SK-N-SH (cell line): ENCODE measurements around the gene FOCAD. TPM values are rescaled to one million over a fixed set of nuclear protein-coding genes. Genes with fewer than 3 reads are reported as not detected.

Experiments used
- CTCF ChIA-PET: fragments of 300-600, 350-600 bp; formaldehyde crosslinking; extraction: SDS; loops from one replicate; lab custom pipeline; 2021; lab: Yijun Ruan, JAX
- POLR2A ChIA-PET: fragments of 350-600 bp; sonication (Branson Sonifier 250); formaldehyde crosslinking; extraction: SDS; loops from one replicate; lab custom pipeline; 2020; ENCODE audit warnings: antibody characterized with exemption, inconsistent platforms; lab: Yijun Ruan, JAX
- DNase-seq: peaks from one replicate; pipeline ENCODE4 v3.0.0; 2012
- H2AFZ ChIP-seq: fragments of 200-600 bp; sonication (generic); 2 replicates; pipeline ENCODE4 v1.8.1; 2016; ENCODE audit warnings: antibody characterized with exemption, mild to moderate bottlenecking, low read depth
- H3F3A ChIP-seq: fragments of 200-600 bp; sonication (generic); replicated peaks from 2 replicates; pipeline ENCODE3; 2016; ENCODE audit warnings: antibody characterized with exemption, mild to moderate bottlenecking; ENCODE audit not compliant: insufficient read depth
- H3K27ac ChIP-seq, 2 experiments: fragments of 200-500 bp in 1 of 2; fragments of 200-600 bp in 1 of 2; sonication (Bioruptor generic) in 1 of 2; sonication (generic), shearing (Covaris generic) in 1 of 2; 2 replicates each; pipeline versions ENCODE4 v1.5.1 to v1.6.1; 2014 to 2016; ENCODE audit warnings: low read depth in 2 of 2, inconsistent platforms in 1 of 2, low read length in 1 of 2, mild to moderate bottlenecking in 1 of 2, mixed read lengths in 1 of 2
- H3K27me3 ChIP-seq: fragments of 200-600 bp; sonication (generic), shearing (Covaris generic); 2 replicates; pipeline ENCODE4 v1.6.1; 2016; ENCODE audit warnings: mixed run types; ENCODE audit not compliant: insufficient read depth
- H3K36me3 ChIP-seq, 2 experiments: fragments of 200-500 bp in 1 of 2; fragments of 200-600 bp in 1 of 2; sonication (Bioruptor generic) in 1 of 2; sonication (generic) in 1 of 2; replicated peaks in 1 of 2; 2 replicates each; pipeline versions ENCODE3 to v1.5.1; 2014 to 2016; ENCODE audit warnings: low read length in 1 of 2, mild to moderate bottlenecking in 1 of 2; ENCODE audit not compliant: insufficient read depth in 2 of 2, control insufficient read depth in 1 of 2
- H3K4me1 ChIP-seq, 2 experiments: fragments of 200-500 bp in 1 of 2; fragments of 200-600 bp in 1 of 2; sonication (Bioruptor generic) in 1 of 2; sonication (generic), shearing (Covaris generic) in 1 of 2; 2 replicates each; pipeline versions ENCODE4 v1.5.1 to v1.6.1; 2014 to 2016; ENCODE audit warnings: low read depth in 1 of 2, low read length in 1 of 2, mixed run types in 1 of 2; ENCODE audit not compliant: insufficient read depth in 2 of 2, control insufficient read depth in 1 of 2
- H3K4me2 ChIP-seq: fragments of 200-600 bp; sonication (generic), shearing (Covaris generic); 2 replicates; pipeline ENCODE4 v1.6.1; 2017; ENCODE audit warnings: mixed run types
- H3K4me3 ChIP-seq, 2 experiments: fragments of 200-500 bp in 1 of 2; fragments of 200-600 bp in 1 of 2; sonication (Bioruptor generic) in 1 of 2; sonication (generic), shearing (Covaris generic) in 1 of 2; 2 replicates each; pipeline versions ENCODE4 v1.5.1 to v1.8.1; 2014 to 2016; ENCODE audit warnings: low read depth in 2 of 2, inconsistent platforms in 1 of 2, low read length in 1 of 2, mild to moderate bottlenecking in 1 of 2, mixed read lengths in 1 of 2, moderate library complexity in 1 of 2
- H3K79me2 ChIP-seq: fragments of 200-600 bp; sonication (generic); 2 replicates; pipeline ENCODE4 v1.8.1; 2017; ENCODE audit warnings: mild to moderate bottlenecking; ENCODE audit not compliant: insufficient read depth
- H3K9ac ChIP-seq: fragments of 200-600 bp; sonication (generic); 2 replicates; pipeline ENCODE4 v1.6.1; 2017; ENCODE audit warnings: mixed run types
- H3K9me2 ChIP-seq: fragments of 200-600 bp; sonication (generic); 2 replicates; pipeline ENCODE4 v1.6.1; 2017; ENCODE audit warnings: mixed run types
- H3K9me3 ChIP-seq: fragments of 200-600 bp; sonication (generic); 2 replicates; pipeline ENCODE4 v1.6.1; 2017; ENCODE audit warnings: mixed run types, mild to moderate bottlenecking, moderate library complexity
- H4K20me1 ChIP-seq: fragments of 200-600 bp; sonication (generic); 2 replicates; pipeline ENCODE4 v1.6.1; 2017; ENCODE audit warnings: mild to moderate bottlenecking, mixed run types; ENCODE audit not compliant: insufficient read depth
- CHD2 ChIP-seq: fragments of 150-350 bp; IDR thresholded peaks from 2 replicates; pipeline ENCODE4 v1.6.1; 2018; ENCODE audit warnings: low read length; ENCODE audit not compliant: partially characterized antibody
- EP300 ChIP-seq, 2 experiments: IDR thresholded peaks; 2 replicates each; pipeline versions ENCODE4 v1.4.0 to v1.6.1; 2012; ENCODE audit warnings: borderline replicate concordance in 1 of 2, low read depth in 1 of 2, low read length in 1 of 2
- EZH2phosphoT487 ChIP-seq: fragments of 200-600 bp; sonication (generic); IDR thresholded peaks from 2 replicates; pipeline ENCODE4 v1.6.1; 2017; ENCODE audit warnings: low read depth, mixed run types, mild to moderate bottlenecking, antibody characterized with exemption, moderate library complexity, borderline replicate concordance
- IRF3 ChIP-seq: fragments of 150-350 bp; IDR thresholded peaks from 2 replicates; pipeline ENCODE4 v1.6.1; 2016; ENCODE audit warnings: mild to moderate bottlenecking, low read depth, low read length
- JUND ChIP-seq: IDR thresholded peaks from 2 replicates; pipeline ENCODE4 v1.4.0; 2012
- MEF2A ChIP-seq: IDR thresholded peaks from 2 replicates; pipeline ENCODE4 v1.4.0; 2012; ENCODE audit warnings: low read depth, borderline replicate concordance
- RAD21 ChIP-seq: IDR thresholded peaks from 2 replicates; pipeline ENCODE4 v1.6.1; 2012; ENCODE audit warnings: mild to moderate bottlenecking, low read length
- SIN3A ChIP-seq: IDR thresholded peaks from 2 replicates; pipeline ENCODE4 v1.6.1; 2012; ENCODE audit warnings: low read depth, mild to moderate bottlenecking, low read length, moderate library complexity, borderline replicate concordance
- TEAD4 ChIP-seq: IDR thresholded peaks from 2 replicates; pipeline ENCODE4 v1.4.0; 2012; ENCODE audit warnings: mild to moderate bottlenecking, borderline replicate concordance; ENCODE audit not compliant: insufficient read depth
- WGBS: methylation state at CpG from one replicate; pipeline ENCODE4 v1.1.6; 2017; ENCODE audit warnings: low lambda C conversion rate; 5-methylcytosine and 5-hydroxymethylcytosine counted together
- polyA plus RNA-seq, 3 experiments: library from polyadenylated mRNA; depleted of rRNA; stranded (reverse); fragments of >200 nt; gene quantifications; 2 replicates each; pipeline ENCODE4 v1.2.3, GENCODE V29; 2012
- TF ChIP-seq, protein P1 (sequence below): fragments of 200-600 bp; sonication (generic); IDR thresholded peaks from 2 replicates; pipeline ENCODE4 v1.6.1; 2017; ENCODE audit warnings: antibody characterized with exemption, mild to moderate bottlenecking, moderate library complexity
- TF ChIP-seq, protein P2 (sequence below): IDR thresholded peaks from 2 replicates; pipeline ENCODE4 v1.6.1; 2012; ENCODE audit warnings: mild to moderate bottlenecking, low read depth, low read length, moderate library complexity

FOCAD gene
- polyA plus RNA-seq, 1 of the 3 experiments (the other 2 are of a cell fraction) = 15.8 TPM

- POLR2A ChIA-PET = no interaction called here
- Histone ChIP-seq H3F3A (no peaks in the 10 kb centered on the region), H3K4me2 (no peak overlapping the region), H3K9me2 (no peaks in the 10 kb centered on the region), H3K79me2 (no peaks in the 10 kb centered on the region), H3K27ac (no peak overlapping the region), H3K27me3 (no peaks in the 10 kb centered on the region), H3K4me3 (no peak overlapping the region), H3K9ac (no peak overlapping the region), H2AFZ (no peak overlapping the region), H3K36me3 (peaks cover 0 to 4% of the 10 kb centered on the region in 2 experiments), H3K4me1 (0 out of 4 replicates have a peak, but pooled peaks cover 0 to 5% of the 10 kb centered on the region in 2 experiments), H3K9me3 (no peaks in the 10 kb centered on the region), H4K20me1 (no peaks in the 10 kb centered on the region)
- 74% methylated on average over 3 of the region's 3 CpGs for WGBS
- TF ChIP-seq, protein P1, sequence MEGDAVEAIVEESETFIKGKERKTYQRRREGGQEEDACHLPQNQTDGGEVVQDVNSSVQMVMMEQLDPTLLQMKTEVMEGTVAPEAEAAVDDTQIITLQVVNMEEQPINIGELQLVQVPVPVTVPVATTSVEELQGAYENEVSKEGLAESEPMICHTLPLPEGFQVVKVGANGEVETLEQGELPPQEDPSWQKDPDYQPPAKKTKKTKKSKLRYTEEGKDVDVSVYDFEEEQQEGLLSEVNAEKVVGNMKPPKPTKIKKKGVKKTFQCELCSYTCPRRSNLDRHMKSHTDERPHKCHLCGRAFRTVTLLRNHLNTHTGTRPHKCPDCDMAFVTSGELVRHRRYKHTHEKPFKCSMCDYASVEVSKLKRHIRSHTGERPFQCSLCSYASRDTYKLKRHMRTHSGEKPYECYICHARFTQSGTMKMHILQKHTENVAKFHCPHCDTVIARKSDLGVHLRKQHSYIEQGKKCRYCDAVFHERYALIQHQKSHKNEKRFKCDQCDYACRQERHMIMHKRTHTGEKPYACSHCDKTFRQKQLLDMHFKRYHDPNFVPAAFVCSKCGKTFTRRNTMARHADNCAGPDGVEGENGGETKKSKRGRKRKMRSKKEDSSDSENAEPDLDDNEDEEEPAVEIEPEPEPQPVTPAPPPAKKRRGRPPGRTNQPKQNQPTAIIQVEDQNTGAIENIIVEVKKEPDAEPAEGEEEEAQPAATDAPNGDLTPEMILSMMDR = no peak
- TF ChIP-seq MEF2A (no peak), EP300 (IDR thresholded peaks at IDR 0.05; ENCODE audit: borderline replicate concordance in 1 of 2, low read depth in 1 of 2, low read length in 1 of 2) (no peak), TEAD4 (no peak), JUND (no peak), CHD2 (no peak), EZH2phosphoT487 (no peak), IRF3 (no peak), SIN3A (no peak), RAD21 (no peak)
- TF ChIP-seq, protein P2, sequence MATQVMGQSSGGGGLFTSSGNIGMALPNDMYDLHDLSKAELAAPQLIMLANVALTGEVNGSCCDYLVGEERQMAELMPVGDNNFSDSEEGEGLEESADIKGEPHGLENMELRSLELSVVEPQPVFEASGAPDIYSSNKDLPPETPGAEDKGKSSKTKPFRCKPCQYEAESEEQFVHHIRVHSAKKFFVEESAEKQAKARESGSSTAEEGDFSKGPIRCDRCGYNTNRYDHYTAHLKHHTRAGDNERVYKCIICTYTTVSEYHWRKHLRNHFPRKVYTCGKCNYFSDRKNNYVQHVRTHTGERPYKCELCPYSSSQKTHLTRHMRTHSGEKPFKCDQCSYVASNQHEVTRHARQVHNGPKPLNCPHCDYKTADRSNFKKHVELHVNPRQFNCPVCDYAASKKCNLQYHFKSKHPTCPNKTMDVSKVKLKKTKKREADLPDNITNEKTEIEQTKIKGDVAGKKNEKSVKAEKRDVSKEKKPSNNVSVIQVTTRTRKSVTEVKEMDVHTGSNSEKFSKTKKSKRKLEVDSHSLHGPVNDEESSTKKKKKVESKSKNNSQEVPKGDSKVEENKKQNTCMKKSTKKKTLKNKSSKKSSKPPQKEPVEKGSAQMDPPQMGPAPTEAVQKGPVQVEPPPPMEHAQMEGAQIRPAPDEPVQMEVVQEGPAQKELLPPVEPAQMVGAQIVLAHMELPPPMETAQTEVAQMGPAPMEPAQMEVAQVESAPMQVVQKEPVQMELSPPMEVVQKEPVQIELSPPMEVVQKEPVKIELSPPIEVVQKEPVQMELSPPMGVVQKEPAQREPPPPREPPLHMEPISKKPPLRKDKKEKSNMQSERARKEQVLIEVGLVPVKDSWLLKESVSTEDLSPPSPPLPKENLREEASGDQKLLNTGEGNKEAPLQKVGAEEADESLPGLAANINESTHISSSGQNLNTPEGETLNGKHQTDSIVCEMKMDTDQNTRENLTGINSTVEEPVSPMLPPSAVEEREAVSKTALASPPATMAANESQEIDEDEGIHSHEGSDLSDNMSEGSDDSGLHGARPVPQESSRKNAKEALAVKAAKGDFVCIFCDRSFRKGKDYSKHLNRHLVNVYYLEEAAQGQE = no peak
- CTCF ChIA-PET = no interaction called here
- DNase-seq = no peak
Observed at GRCh38 chr9:21028466-21028865, 344.4 kb downstream of the FOCAD start.
